Stomach (tissue), 4 donors: ENCODE measurements around the gene IKBKE.

Experiments
- CTCF ChIP-seq, 7 experiments: fragments of 450-650 bp in 4 of 7; fragments of 200-600 bp in 3 of 7; sonication (generic) in 3 of 7; IDR thresholded peaks; one replicate each; pipeline ENCODE4 v1.5.1; 2016 to 2019; ENCODE audit warnings: antibody characterized with exemption in 7 of 7, control low read depth in 2 of 7, mild to moderate bottlenecking in 1 of 7
- POLR2A ChIP-seq, 4 donors: fragments of 450-650 bp; IDR thresholded peaks; one replicate each; pipeline ENCODE4 v1.6.1; 2016; ENCODE audit warnings: antibody characterized with exemption in 4 of 4, control low read depth in 2 of 4, mild to moderate bottlenecking in 1 of 4, moderate library complexity in 1 of 4

- TF ChIP-seq POLR2A (IDR thresholded peaks at IDR 0.05) (no peak), CTCF (IDR thresholded peaks at IDR 0.05) (no peak)
Observed at GRCh38 chr1:206517784-206518183, 47.5 kb downstream of the IKBKE start.
